GM21619 (cell line): Measurements from ENCODE around the gene DDX1.
"Not testable (repeated sequence)": the region's sequence is repeated elsewhere in the genome, so short reads cannot be mapped to it uniquely, and the experiment has no call there.

Experiments used
- ATAC-seq: cut with Tn5 transposase; IDR thresholded peaks from one replicate; pipeline ENCODE4 v1.9.1; 2021; ENCODE audit not compliant: unreplicated experiment

Gene DDX1

GRCh38 chr2:15594291-15595256 is 2.9 kb downstream of the DDX1 start:
- no peak for ATAC-seq

- no peak for ATAC-seq
Observed at GRCh38 chr2:15595342-15595905, 3.8 kb downstream of the DDX1 start.

GRCh38 chr2:15595936-15596335 is 4.3 kb downstream of the DDX1 start:
- ATAC-seq: no peak

GRCh38 chr2:15596350-15596749 is 4.7 kb downstream of the DDX1 start:
- no peak for ATAC-seq

GRCh38 chr2:15596968-15597367 is 5.3 kb downstream of the DDX1 start:
- no peak for ATAC-seq

- ATAC-seq: no peak
Observed at GRCh38 chr2:15599994-15600393, 8.3 kb downstream of the DDX1 start.

GRCh38 chr2:15601681-15602080 is 10.0 kb downstream of the DDX1 start:
- ATAC-seq: no peak

GRCh38 chr2:15602393-15602792 is 10.7 kb downstream of the DDX1 start:
- no peak for ATAC-seq

GRCh38 chr2:15603044-15603765 is 11.5 kb downstream of the DDX1 start:
- ATAC-seq: no peak

- no peak for ATAC-seq
Observed at GRCh38 chr2:15603948-15604347, 12.3 kb downstream of the DDX1 start.

GRCh38 chr2:15605721-15606120 is 14.1 kb downstream of the DDX1 start:
- ATAC-seq: no peak

- no peak for ATAC-seq
Observed at GRCh38 chr2:15606481-15607441, 15.1 kb downstream of the DDX1 start.

GRCh38 chr2:15607709-15608391 is 16.2 kb downstream of the DDX1 start:
- no peak for ATAC-seq

GRCh38 chr2:15608392-15608761 is 16.7 kb downstream of the DDX1 start:
- ATAC-seq: no peak

GRCh38 chr2:15609341-15610042 is 17.8 kb downstream of the DDX1 start:
- ATAC-seq: no peak

GRCh38 chr2:15610430-15610952 is 18.8 kb downstream of the DDX1 start:
- no peak for ATAC-seq

- ATAC-seq: not testable (repeated sequence)
Observed at GRCh38 chr2:15612101-15612500, 20.4 kb downstream of the DDX1 start.

- no peak for ATAC-seq
Observed at GRCh38 chr2:15613736-15614429, 22.2 kb downstream of the DDX1 start.
